Measurements from ENCODE around the gene RNF20. TPM values are rescaled to one million over a fixed set of nuclear protein-coding genes. Genes with fewer than 3 reads are reported as not detected.

Gene RNF20
- total and polyA plus RNA-seq, 3 experiments from 2014 or later: 42.5 to 53.5 (median 46.8) TPM

GRCh38 chr9:101504188-101504587 is 29.5 kb upstream of the RNF20 start:
- H3K4me3 Mint-ChIP-seq: no peak overlapping the region

GRCh38 chr9:101508211-101508610 is 25.4 kb upstream of the RNF20 start:
- Mint-ChIP-seq H3K4me1 (no peaks in the 10 kb centered on the region), H3K27me3 (peaks cover 12 to 30% of the 10 kb centered on the region in 2 donors), H3K4me3 (no peak overlapping the region), H3K36me3 (no peaks in the 10 kb centered on the region), H3K27ac (no peak overlapping the region), H3K9me3 (no peaks in the 10 kb centered on the region)
- ChIA-PET POLR2A (no interaction called here), CTCF (no interaction called here)
- Histone ChIP-seq H3K4me1 (ENCODE audit: insufficient read depth, low read length) (no peaks in the 10 kb centered on the region), H3K27me3 (ENCODE audit: insufficient read depth, low read length, poor library complexity, severe bottlenecking) (no peaks in the 10 kb centered on the region), H3K27ac (ENCODE audit: low read depth, low read length) (no peak overlapping the region), H3K9me3 (ENCODE audit: low read length) (no peaks in the 10 kb centered on the region), H3K4me3 (ENCODE audit: low read length) (no peak overlapping the region), H3K36me3 (ENCODE audit: insufficient read depth, low read length) (no peaks in the 10 kb centered on the region)
- no peak for DNase-seq

More at GRCh38 chr9:101504188-101504587, 29.5 kb upstream of the RNF20 start:
- DNase-seq: no peak
- H3K36me3 Mint-ChIP-seq: no peaks in the 10 kb centered on the region
- CTCF ChIA-PET: no interaction called here
- no peak overlapping the region for H3K27ac Mint-ChIP-seq
- no peaks in the 10 kb centered on the region for H3K4me1 Mint-ChIP-seq
- Histone ChIP-seq H3K4me3 (ENCODE audit: low read length) (no peak overlapping the region), H3K9me3 (ENCODE audit: low read length) (no peaks in the 10 kb centered on the region), H3K27me3 (ENCODE audit: insufficient read depth, low read length, poor library complexity, severe bottlenecking) (no peaks in the 10 kb centered on the region), H3K36me3 (ENCODE audit: insufficient read depth, low read length) (no peaks in the 10 kb centered on the region), H3K4me1 (ENCODE audit: insufficient read depth, low read length) (no peaks in the 10 kb centered on the region), H3K27ac (ENCODE audit: low read depth, low read length) (no peak overlapping the region)
- peaks cover 21 to 23% of the 10 kb centered on the region in 2 donors for H3K27me3 Mint-ChIP-seq
- POLR2A ChIA-PET: no interaction called here
- H3K9me3 Mint-ChIP-seq: no peaks in the 10 kb centered on the region

GRCh38 chr9:101509572-101509971 is 24.1 kb upstream of the RNF20 start:
- DNase-seq: no peak
- Histone ChIP-seq H3K4me3 (ENCODE audit: low read length) (no peak overlapping the region), H3K9me3 (ENCODE audit: low read length) (no peaks in the 10 kb centered on the region), H3K27me3 (ENCODE audit: insufficient read depth, low read length, poor library complexity, severe bottlenecking) (no peaks in the 10 kb centered on the region), H3K27ac (ENCODE audit: low read depth, low read length) (no peak overlapping the region), H3K4me1 (ENCODE audit: insufficient read depth, low read length) (no peaks in the 10 kb centered on the region), H3K36me3 (ENCODE audit: insufficient read depth, low read length) (no peaks in the 10 kb centered on the region)
- ChIA-PET POLR2A (no interaction called here), CTCF (no interaction called here)
- no peak overlapping the region for H3K27ac Mint-ChIP-seq
- H3K9me3 Mint-ChIP-seq: no peaks in the 10 kb centered on the region
- H3K36me3 Mint-ChIP-seq: no peaks in the 10 kb centered on the region
- H3K27me3 Mint-ChIP-seq: peaks cover 10 to 29% of the 10 kb centered on the region in 2 donors
- H3K4me1 Mint-ChIP-seq: no peaks in the 10 kb centered on the region
- H3K4me3 Mint-ChIP-seq: no peak overlapping the region

GRCh38 chr9:101510459-101510858 is 23.2 kb upstream of the RNF20 start:
- Mint-ChIP-seq H3K9me3 (no peaks in the 10 kb centered on the region), H3K27ac (no peak overlapping the region), H3K36me3 (no peaks in the 10 kb centered on the region), H3K4me1 (no peaks in the 10 kb centered on the region), H3K27me3 (peaks cover 9 to 29% of the 10 kb centered on the region in 2 donors), H3K4me3 (no peak overlapping the region)
- Histone ChIP-seq H3K4me3 (ENCODE audit: low read length) (no peak overlapping the region), H3K27ac (ENCODE audit: low read depth, low read length) (no peak overlapping the region), H3K27me3 (ENCODE audit: insufficient read depth, low read length, poor library complexity, severe bottlenecking) (no peaks in the 10 kb centered on the region), H3K36me3 (ENCODE audit: insufficient read depth, low read length) (no peaks in the 10 kb centered on the region), H3K4me1 (ENCODE audit: insufficient read depth, low read length) (no peaks in the 10 kb centered on the region), H3K9me3 (ENCODE audit: low read length) (no peaks in the 10 kb centered on the region)
- no peak for DNase-seq
- CTCF ChIA-PET: no interaction called here
- POLR2A ChIA-PET: no interaction called here

- no peaks in the 10 kb centered on the region for H3K4me1 Mint-ChIP-seq
- no peak overlapping the region for H3K4me3 Mint-ChIP-seq
- POLR2A ChIA-PET: no interaction called here
- CTCF ChIA-PET: no interaction called here
- no peaks in the 10 kb centered on the region for H3K36me3 Mint-ChIP-seq
- H3K27ac Mint-ChIP-seq: no peak overlapping the region
- Histone ChIP-seq H3K9me3 (ENCODE audit: low read length) (no peaks in the 10 kb centered on the region), H3K4me3 (ENCODE audit: low read length) (no peak overlapping the region), H3K36me3 (ENCODE audit: insufficient read depth, low read length) (no peaks in the 10 kb centered on the region), H3K27ac (ENCODE audit: low read depth, low read length) (no peak overlapping the region), H3K4me1 (ENCODE audit: insufficient read depth, low read length) (no peaks in the 10 kb centered on the region), H3K27me3 (ENCODE audit: insufficient read depth, low read length, poor library complexity, severe bottlenecking) (no peaks in the 10 kb centered on the region)
- no peak for DNase-seq
- H3K9me3 Mint-ChIP-seq: no peaks in the 10 kb centered on the region
- H3K27me3 Mint-ChIP-seq: peaks cover 7 to 23% of the 10 kb centered on the region in 2 donors
Observed at GRCh38 chr9:101511009-101511408, 22.6 kb upstream of the RNF20 start.

GRCh38 chr9:101512116-101512515 is 21.5 kb upstream of the RNF20 start:
- H3K36me3 ChIP-seq (ENCODE audit: insufficient read depth, low read length): no peaks in the 10 kb centered on the region
- H3K27me3 ChIP-seq (ENCODE audit: insufficient read depth, low read length, poor library complexity, severe bottlenecking): no peaks in the 10 kb centered on the region
- H3K4me3 ChIP-seq (ENCODE audit: low read length): no peak overlapping the region
- Mint-ChIP-seq H3K4me3 (no peak overlapping the region), H3K27ac (no peak overlapping the region), H3K4me1 (no peaks in the 10 kb centered on the region), H3K27me3 (peaks cover 2 to 20% of the 10 kb centered on the region in 2 donors), H3K36me3 (no peaks in the 10 kb centered on the region), H3K9me3 (no peaks in the 10 kb centered on the region)
- ChIA-PET CTCF (no interaction called here), POLR2A (no interaction called here)
- DNase-seq: no peak
- no peaks in the 10 kb centered on the region for H3K4me1 ChIP-seq (ENCODE audit: insufficient read depth, low read length)
- H3K27ac ChIP-seq (ENCODE audit: low read depth, low read length): no peak overlapping the region
- H3K9me3 ChIP-seq (ENCODE audit: low read length): no peaks in the 10 kb centered on the region

GRCh38 chr9:101513351-101513750 is 20.3 kb upstream of the RNF20 start:
- Mint-ChIP-seq H3K9me3 (peaks cover 0 to 2% (median 0%) of the 10 kb centered on the region in 5 donors), H3K27ac (peak overlapping the region in 1 of 8 donors; percentile 59), H3K4me1 (no peaks in the 10 kb centered on the region), H3K4me3 (no peak overlapping the region), H3K27me3 (peaks cover 0 to 18% of the 10 kb centered on the region in 2 donors), H3K36me3 (no peaks in the 10 kb centered on the region)
- no peaks in the 10 kb centered on the region for H3K27me3 ChIP-seq (ENCODE audit: insufficient read depth, low read length, poor library complexity, severe bottlenecking)
- H3K9me3 ChIP-seq (ENCODE audit: low read length): no peaks in the 10 kb centered on the region
- H3K4me1 ChIP-seq (ENCODE audit: insufficient read depth, low read length): no peaks in the 10 kb centered on the region
- ChIA-PET CTCF (no interaction called here), POLR2A (no interaction called here)
- no peak for DNase-seq
- H3K4me3 ChIP-seq (ENCODE audit: low read length): no peak overlapping the region
- H3K27ac ChIP-seq (ENCODE audit: low read depth, low read length): no peak overlapping the region
- no peaks in the 10 kb centered on the region for H3K36me3 ChIP-seq (ENCODE audit: insufficient read depth, low read length)

GRCh38 chr9:101514071-101514470 is 19.6 kb upstream of the RNF20 start:
- Histone ChIP-seq H3K4me1 (ENCODE audit: insufficient read depth, low read length) (no peaks in the 10 kb centered on the region), H3K4me3 (ENCODE audit: low read length) (no peak overlapping the region), H3K36me3 (ENCODE audit: insufficient read depth, low read length) (no peaks in the 10 kb centered on the region), H3K27ac (ENCODE audit: low read depth, low read length) (no peak overlapping the region), H3K27me3 (ENCODE audit: insufficient read depth, low read length, poor library complexity, severe bottlenecking) (no peaks in the 10 kb centered on the region), H3K9me3 (ENCODE audit: low read length) (no peaks in the 10 kb centered on the region)
- Mint-ChIP-seq H3K4me3 (no peak overlapping the region), H3K4me1 (no peaks in the 10 kb centered on the region), H3K27me3 (peaks cover 0 to 24% of the 10 kb centered on the region in 2 donors), H3K27ac (no peak overlapping the region), H3K36me3 (no peaks in the 10 kb centered on the region), H3K9me3 (peaks cover 0 to 4% (median 0%) of the 10 kb centered on the region in 5 donors)
- no peak for DNase-seq
- CTCF ChIA-PET: no interaction called here
- POLR2A ChIA-PET: no interaction called here

- Histone ChIP-seq H3K4me3 (ENCODE audit: low read length) (no peak overlapping the region), H3K27ac (ENCODE audit: low read depth, low read length) (no peak overlapping the region), H3K27me3 (ENCODE audit: insufficient read depth, low read length, poor library complexity, severe bottlenecking) (no peaks in the 10 kb centered on the region), H3K36me3 (ENCODE audit: insufficient read depth, low read length) (no peaks in the 10 kb centered on the region), H3K9me3 (ENCODE audit: low read length) (no peaks in the 10 kb centered on the region), H3K4me1 (ENCODE audit: insufficient read depth, low read length) (no peaks in the 10 kb centered on the region)
- DNase-seq: no peak
- H3K4me3 Mint-ChIP-seq: no peak overlapping the region
- no peak overlapping the region for H3K27ac Mint-ChIP-seq
- H3K27me3 Mint-ChIP-seq: peaks cover 7 to 33% of the 10 kb centered on the region in 2 donors
- no peaks in the 10 kb centered on the region for H3K36me3 Mint-ChIP-seq
- peaks cover 0 to 4% (median 0%) of the 10 kb centered on the region in 5 donors for H3K9me3 Mint-ChIP-seq
- H3K4me1 Mint-ChIP-seq: no peaks in the 10 kb centered on the region
- CTCF ChIA-PET: interaction anchor here (1.5 kb wide), 1 partner anchor 12 kb away, joined by 4 read pairs; no protein-coding TSS in a partner anchor
- POLR2A ChIA-PET: no interaction called here
Observed at GRCh38 chr9:101516655-101517054, 17.0 kb upstream of the RNF20 start.

All from CD8-positive, alpha-beta memory T cell (primary cell).